Measurements from ENCODE around the gene PRR33. TPM values are rescaled to one million over a fixed set of nuclear protein-coding genes. Genes with fewer than 3 reads are reported as not detected.
"Not testable (repeated sequence)": the region's sequence is repeated elsewhere in the genome, so short reads cannot be mapped to it uniquely, and the experiment has no call there.

Gene PRR33
- not detected for total RNA-seq

GRCh38 chr11:1891831-1892115 lies at the start of gene PRR33:
PRR33 (minus strand) TSS chr11:1891895; CDS start chr11:1890584, 1,311 bp downstream.
- WGBS, 2 donors: 64 to 78% methylated on average over 7 of the region's 7 CpGs
- Histone ChIP-seq H3K27me3 (no peaks in the 10 kb centered on the region), H3K9me3 (no peaks in the 10 kb centered on the region), H3K4me1 (peaks cover 0 to 10% (median 0%) of the 10 kb centered on the region in 4 donors), H3K4me3 (no peak within 1 kb of the TSS), H3K36me3 (peaks cover 0 to 8% (median 0%) of the 10 kb centered on the region in 3 donors), H3K27ac (peak within 1 kb of the TSS in 1 of 4 donors; percentile 29)
- DNase-seq (ENCODE audit: low spot score in 2 of 2): no peak
- TF ChIP-seq POLR2A (IDR thresholded peaks at IDR 0.05): no peak
- TF ChIP-seq CTCF (IDR thresholded peaks at IDR 0.05): no peak
- TF ChIP-seq EP300 (IDR thresholded peaks at IDR 0.05): no peak

DNA sequence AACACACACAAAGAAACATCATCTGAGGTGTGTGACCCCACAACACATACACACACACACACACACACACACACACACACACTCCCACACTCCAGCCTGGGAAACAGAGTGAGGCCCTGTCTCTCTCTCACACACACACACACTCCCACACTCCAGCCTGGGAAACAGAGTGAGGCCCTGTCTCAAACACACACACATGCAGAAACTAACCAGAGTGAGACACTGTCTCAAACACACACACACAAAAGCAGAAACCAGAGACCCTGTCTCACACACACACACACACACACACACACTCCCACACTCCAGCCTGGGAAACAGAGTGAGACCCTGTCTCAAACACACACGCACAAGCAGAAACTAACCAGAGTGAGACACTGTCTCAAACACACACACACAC lies 48.1 kb upstream of the PRR33 start:
- not testable (repeated sequence) for DNase-seq (ENCODE audit: low spot score in 2 of 2); H3K27ac ChIP-seq
- 63 to 100% methylated on average over 1 of the region's 1 CpG for WGBS, 2 donors

GRCh38 chr11:1939006-1939625 lies 47.4 kb upstream of the PRR33 start:
- H3K4me1 ChIP-seq: peaks cover 0 to 31% (median 1%) of the 10 kb centered on the region in 4 donors
- no peaks in the 10 kb centered on the region for H3K9me3 ChIP-seq
- H3K36me3 ChIP-seq: no peaks in the 10 kb centered on the region
- no peaks in the 10 kb centered on the region for H3K27me3 ChIP-seq
- DNase-seq (ENCODE audit: low spot score in 2 of 2): no peak
- H3K27ac ChIP-seq: peak overlapping the region in 1 of 4 donors; percentile 47
- no peak for TF ChIP-seq CTCF (IDR thresholded peaks at IDR 0.05)
- no peak for TF ChIP-seq POLR2A (IDR thresholded peaks at IDR 0.05)
- TF ChIP-seq EP300 (IDR thresholded peaks at IDR 0.05): no peak
- H3K4me3 ChIP-seq: no peak overlapping the region
- 12 to 20% methylated on average over 23 of the region's 23 CpGs for WGBS, 2 donors

More for the DNA sequence above, 48.1 kb upstream of the PRR33 start:
- H3K9me3 ChIP-seq, H3K4me3 ChIP-seq, H3K27me3 ChIP-seq, H3K36me3 ChIP-seq: not testable (repeated sequence)
- H3K4me1 ChIP-seq: peaks cover 0 to 34% (median 1%) of the 10 kb centered on the region in 4 donors

GRCh38 chr11:1938343-1939005 lies 46.8 kb upstream of the PRR33 start:
- no peaks in the 10 kb centered on the region for H3K9me3 ChIP-seq
- DNase-seq (ENCODE audit: low spot score in 2 of 2): no peak
- H3K4me3 ChIP-seq: no peak overlapping the region

GRCh38 chr11:1937616-1938342 lies 46.1 kb upstream of the PRR33 start:
- no peaks in the 10 kb centered on the region for H3K9me3 ChIP-seq
- H3K27me3 ChIP-seq: no peaks in the 10 kb centered on the region
- 89 to 90% methylated on average over 14 to 35 of the region's 35 CpGs for WGBS, 2 donors
- no peak for TF ChIP-seq EP300 (IDR thresholded peaks at IDR 0.05)
- no peak for TF ChIP-seq CTCF (IDR thresholded peaks at IDR 0.05)
- TF ChIP-seq POLR2A (IDR thresholded peaks at IDR 0.05): no peak
- DNase-seq (ENCODE audit: low spot score in 2 of 2): no peak
- H3K36me3 ChIP-seq: no peaks in the 10 kb centered on the region
- peaks cover 0 to 22% (median 0%) of the 10 kb centered on the region in 4 donors for H3K4me1 ChIP-seq
- no peak overlapping the region for H3K27ac ChIP-seq
- H3K4me3 ChIP-seq: no peak overlapping the region

More at GRCh38 chr11:1938343-1939005, 46.8 kb upstream of the PRR33 start:
- H3K27me3 ChIP-seq: no peaks in the 10 kb centered on the region
- H3K27ac ChIP-seq: peak overlapping the region in 1 of 4 donors; percentile 47
- H3K36me3 ChIP-seq: no peaks in the 10 kb centered on the region
- WGBS, 2 donors: 63 to 80% methylated on average over 12 to 21 of the region's 27 CpGs
- no peak for TF ChIP-seq POLR2A (IDR thresholded peaks at IDR 0.05)
- peaks cover 0 to 24% (median under 1%) of the 10 kb centered on the region in 4 donors for H3K4me1 ChIP-seq
